ENCODE measurements around the gene VSIG4. TPM values are rescaled to one million over a fixed set of nuclear protein-coding genes. Genes with fewer than 3 reads are reported as not detected.
"Not testable (repeated sequence)": the region's sequence is repeated elsewhere in the genome, so short reads cannot be mapped to it uniquely, and the experiment has no call there.

VSIG4 gene
- polyA plus RNA-seq, 12 donors = 8.3 to 18.4 (median 12.7) TPM; not detected in 2

GRCh38 chrX:65985922-65986588 lies 53.8 kb downstream of the VSIG4 start:
- peak; percentile 37 for DNase-seq

- DNase-seq = no peak
These were observed 54.7 kb downstream of the VSIG4 start for GRCh38 chrX:65985211-65985610.

- not testable (repeated sequence) for DNase-seq
These were observed 62.7 kb downstream of the VSIG4 start for GRCh38 chrX:65977161-65977560.

GRCh38 chrX:65976161-65976560 lies 63.7 kb downstream of the VSIG4 start:
- DNase-seq = peak; percentile 33

- DNase-seq = not testable (repeated sequence)
These were observed 64.6 kb downstream of the VSIG4 start for GRCh38 chrX:65975161-65975751.

Other genes with a start within 250 kb of the VSIG4 start
- 10 to 100 TPM in 3 of 12 donors, 1 to 10 TPM in 8, not detected in 1; 2.8 to 28.3 (median 7.6) TPM for gene HEPH, start 124.2 kb upstream of the VSIG4 start, polyA plus RNA-seq (ENCODE audit: insufficient read length in 12 of 12)